Measurements from ENCODE around the gene SCG2. TPM values are rescaled to one million over a fixed set of nuclear protein-coding genes. Genes with fewer than 3 reads are reported as not detected.

SCG2 gene
- total and polyA plus RNA-seq, 2 donors from 2014 or later, result 0.30 to 0.57 TPM

DNA sequence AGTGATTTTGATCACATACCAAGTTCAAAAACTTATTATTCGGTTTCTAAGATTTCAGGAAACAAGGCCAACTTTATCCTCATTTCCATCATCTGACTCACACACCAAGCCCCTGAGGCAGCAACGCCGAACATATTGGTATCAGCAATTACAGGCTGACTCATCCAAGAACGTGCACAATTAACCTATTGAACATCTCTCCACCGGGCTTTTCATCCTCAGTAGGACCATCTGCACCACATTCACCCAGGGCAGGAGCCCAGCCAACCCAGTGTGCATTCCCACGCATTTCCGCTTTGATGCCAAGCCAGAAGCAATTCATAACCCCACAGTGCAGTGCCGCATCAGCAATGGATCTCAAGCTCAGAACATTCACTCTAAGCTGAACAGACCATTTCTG, 52.9 kb downstream of the SCG2 start:
- FAIRE-seq (no peak), DNase-seq (no peak)
- intact Hi-C loops (cut with DNase I), result no loop called here
- H3K36me3 ChIP-seq (ENCODE audit: control insufficient read depth in 2 of 3, insufficient read depth in 3 of 3, low read length in 3 of 3), result no peaks in the 10 kb centered on the region
- TF ChIP-seq, protein P1, sequence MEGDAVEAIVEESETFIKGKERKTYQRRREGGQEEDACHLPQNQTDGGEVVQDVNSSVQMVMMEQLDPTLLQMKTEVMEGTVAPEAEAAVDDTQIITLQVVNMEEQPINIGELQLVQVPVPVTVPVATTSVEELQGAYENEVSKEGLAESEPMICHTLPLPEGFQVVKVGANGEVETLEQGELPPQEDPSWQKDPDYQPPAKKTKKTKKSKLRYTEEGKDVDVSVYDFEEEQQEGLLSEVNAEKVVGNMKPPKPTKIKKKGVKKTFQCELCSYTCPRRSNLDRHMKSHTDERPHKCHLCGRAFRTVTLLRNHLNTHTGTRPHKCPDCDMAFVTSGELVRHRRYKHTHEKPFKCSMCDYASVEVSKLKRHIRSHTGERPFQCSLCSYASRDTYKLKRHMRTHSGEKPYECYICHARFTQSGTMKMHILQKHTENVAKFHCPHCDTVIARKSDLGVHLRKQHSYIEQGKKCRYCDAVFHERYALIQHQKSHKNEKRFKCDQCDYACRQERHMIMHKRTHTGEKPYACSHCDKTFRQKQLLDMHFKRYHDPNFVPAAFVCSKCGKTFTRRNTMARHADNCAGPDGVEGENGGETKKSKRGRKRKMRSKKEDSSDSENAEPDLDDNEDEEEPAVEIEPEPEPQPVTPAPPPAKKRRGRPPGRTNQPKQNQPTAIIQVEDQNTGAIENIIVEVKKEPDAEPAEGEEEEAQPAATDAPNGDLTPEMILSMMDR (IDR thresholded peaks at IDR 0.05; ENCODE audit: borderline replicate concordance, extremely low read depth, insufficient read depth), result no peak
- H3K9me3 ChIP-seq (ENCODE audit: control insufficient read depth in 2 of 3, insufficient read depth in 1 of 3, low read length in 3 of 3), result no peaks in the 10 kb centered on the region
- H3K27me3 ChIP-seq (ENCODE audit: control insufficient read depth, insufficient read depth, low read length), result no peaks in the 10 kb centered on the region
- H3K9ac ChIP-seq (ENCODE audit: low read length in 3 of 3), result no peak overlapping the region
- no peak overlapping the region for H3K4me3 ChIP-seq (ENCODE audit: low read length in 3 of 3)
- H3K4me1 ChIP-seq (ENCODE audit: control insufficient read depth in 2 of 3, insufficient read depth in 2 of 3, low read depth in 1 of 3, low read length in 3 of 3), result no peaks in the 10 kb centered on the region
- no peak overlapping the region for H3K27ac ChIP-seq (ENCODE audit: low read depth in 2 of 2, low read length in 2 of 2)

DNA sequence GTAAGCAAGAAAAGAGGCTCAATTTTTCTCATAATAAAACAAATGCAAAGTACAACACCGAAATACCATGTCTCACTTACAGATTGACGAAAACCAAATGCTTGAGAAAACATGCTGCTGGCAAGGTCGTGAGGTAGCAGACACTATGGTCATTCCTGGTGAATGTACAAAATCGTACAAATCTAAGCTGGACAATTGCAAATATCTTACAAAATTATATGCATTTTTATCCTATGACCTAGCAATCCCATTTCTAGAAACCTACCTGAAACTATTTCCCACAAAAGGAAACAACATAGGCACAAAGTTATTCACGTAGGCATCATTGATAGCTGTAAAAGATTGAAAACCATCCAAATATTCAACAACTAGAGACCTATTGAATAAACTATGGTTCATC, 54.0 kb downstream of the SCG2 start:
- Histone ChIP-seq H3K9me3 (ENCODE audit: control insufficient read depth in 2 of 3, insufficient read depth in 1 of 3, low read length in 3 of 3) (no peaks in the 10 kb centered on the region), H3K27me3 (ENCODE audit: control insufficient read depth, insufficient read depth, low read length) (no peaks in the 10 kb centered on the region), H3K36me3 (ENCODE audit: control insufficient read depth in 2 of 3, insufficient read depth in 3 of 3, low read length in 3 of 3) (no peaks in the 10 kb centered on the region), H3K27ac (ENCODE audit: low read depth in 2 of 2, low read length in 2 of 2) (no peak overlapping the region), H3K4me1 (ENCODE audit: control insufficient read depth in 2 of 3, insufficient read depth in 2 of 3, low read depth in 1 of 3, low read length in 3 of 3) (no peaks in the 10 kb centered on the region), H3K4me3 (ENCODE audit: low read length in 3 of 3) (no peak overlapping the region), H3K9ac (ENCODE audit: low read length in 3 of 3) (no peak overlapping the region)
- intact Hi-C loops (cut with DNase I), result no loop called here
- TF ChIP-seq, protein P1 (IDR thresholded peaks at IDR 0.05; ENCODE audit: borderline replicate concordance, extremely low read depth, insufficient read depth), result no peak
- no peak for FAIRE-seq
- DNase-seq, result no peak

Other genes starting within 250 kb of the SCG2 start
- gene AP1S3, start 235.2 kb upstream of the SCG2 start, total RNA-seq, result 85.3 TPM
- 2.5 TPM for gene AP1S3, start 235.2 kb upstream of the SCG2 start, polyA plus RNA-seq (ENCODE audit: insufficient read depth, low read depth, low replicate concordance)